Transverse colon (tissue), 4 donors: ENCODE measurements around the gene PRRT4. TPM values are rescaled to one million over a fixed set of nuclear protein-coding genes. Genes with fewer than 3 reads are reported as not detected.

Experiments used
- DNase-seq: peaks from one replicate; pipeline ENCODE4 v3.0.0-alpha.2; 2019
- H3K27ac ChIP-seq, 4 donors: fragments of 200-600 bp; sonication (generic); 2 replicates each; pipeline ENCODE4 v1.5.1; 2016 to 2018; ENCODE audit warnings: inconsistent platforms in 4 of 4
- H3K27me3 ChIP-seq: fragments of 200-600 bp; sonication (generic); 2 replicates; pipeline ENCODE4 v1.5.1; 2017; ENCODE audit warnings: inconsistent platforms
- H3K36me3 ChIP-seq, 4 donors: fragments of 200-600 bp; sonication (generic); 2 replicates each; pipeline ENCODE4 v1.5.1; 2017 to 2019; ENCODE audit warnings: inconsistent platforms in 4 of 4
- H3K4me1 ChIP-seq, 4 donors: fragments of 200-600 bp; sonication (generic); 2 replicates each; pipeline ENCODE4 v1.5.1; 2017 to 2020; ENCODE audit warnings: inconsistent platforms in 4 of 4
- H3K4me3 ChIP-seq, 4 donors: fragments of 200-600 bp; sonication (generic); 1 replicate in 1 of 4; 2 replicates in 3 of 4; pipeline versions ENCODE4 v1.5.1 to v1.6.1; 2017 to 2019; ENCODE audit warnings: inconsistent platforms in 4 of 4
- H3K9me3 ChIP-seq, 2 donors: fragments of 200-600 bp; sonication (generic); 2 replicates each; pipeline ENCODE4 v1.5.1; 2017 to 2019; ENCODE audit warnings: inconsistent platforms in 2 of 2
- EP300 ChIP-seq: sonication (generic); formaldehyde crosslinking; IDR thresholded peaks from one replicate; pipeline ENCODE4 v1.6.1; 2017; ENCODE audit warnings: antibody characterized with exemption, low read depth
- POLR2A ChIP-seq: fragments of 450-650 bp; IDR thresholded peaks from one replicate; pipeline ENCODE4 v1.6.1; 2016; ENCODE audit warnings: antibody characterized with exemption, mild to moderate bottlenecking, moderate library complexity
- POLR2AphosphoS5 ChIP-seq, 3 donors: sonication (generic); formaldehyde crosslinking; IDR thresholded peaks; one replicate each; pipeline ENCODE4 v1.6.1; 2016; ENCODE audit warnings: antibody characterized with exemption in 3 of 3
- WGBS, 2 donors: methylation state at CpG; one replicate each; pipeline ENCODE4 v1.1.5; 2018; ENCODE audit warnings: low coverage in 1 of 2; 5-methylcytosine and 5-hydroxymethylcytosine counted together
- in situ Hi-C, 4 donors: fragments of 200-750 bp; cut with MboI; loops; one replicate each; pipeline versions ENCODE4 v1.15.0 to v1.15.1; 2017; ENCODE audit warnings: low sequenced_read_pairs in 3 of 4, low pct_ligation_motif_present in 1 of 4, low pct_unique_long_range_greater_than_20kb in 1 of 4
- intact Hi-C: fragments of 100-400 bp; cut with DNase I; formaldehyde crosslinking; loops from one replicate; pipeline ENCODE4 v1.15.1; 2023; ENCODE audit warnings: low total_unique reads
- total RNA-seq, 4 donors: library from RNA; depleted of rRNA; stranded (reverse); fragments of >200 nt; gene quantifications; one replicate each; pipeline ENCODE4 v1.1.0, GENCODE V29; 2016
- TF ChIP-seq, protein P1 (sequence below), 5 experiments: fragments of 200-600 bp in 3 of 5; fragments of 450-650 bp in 2 of 5; sonication (generic) in 3 of 5; IDR thresholded peaks; 1 replicate in 2 of 5; 2 replicates in 3 of 5; pipeline ENCODE4 v1.5.1; 2016 to 2017; ENCODE audit warnings: antibody characterized with exemption in 5 of 5, inconsistent platforms in 3 of 5, mild to moderate bottlenecking in 2 of 5, moderate library complexity in 1 of 5

Gene PRRT4
- total RNA-seq, 4 donors from 2014 or later = 0.16 to 0.41 TPM; not detected in 2

DNA sequence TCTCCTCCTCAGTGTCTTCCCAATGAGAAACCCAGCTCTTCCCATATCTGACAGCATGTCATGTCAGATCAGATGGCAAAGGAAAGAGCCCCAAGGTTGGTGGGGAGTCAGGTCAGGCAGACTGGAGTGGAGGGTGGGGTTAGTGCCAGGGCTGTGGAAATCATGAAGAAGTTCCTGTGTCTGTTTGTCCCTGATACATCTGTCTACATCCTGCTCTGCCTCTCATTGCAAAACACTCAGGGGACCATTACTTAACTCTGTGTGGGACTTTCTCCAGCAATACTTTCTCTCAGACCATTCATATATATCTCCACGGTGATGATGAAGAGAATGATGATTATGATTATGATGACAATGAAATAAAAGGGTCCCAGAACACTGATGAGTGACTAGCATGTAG lies 3.3 kb downstream of the PRRT4 start:
- in situ Hi-C loops = no loop called here

DNA sequence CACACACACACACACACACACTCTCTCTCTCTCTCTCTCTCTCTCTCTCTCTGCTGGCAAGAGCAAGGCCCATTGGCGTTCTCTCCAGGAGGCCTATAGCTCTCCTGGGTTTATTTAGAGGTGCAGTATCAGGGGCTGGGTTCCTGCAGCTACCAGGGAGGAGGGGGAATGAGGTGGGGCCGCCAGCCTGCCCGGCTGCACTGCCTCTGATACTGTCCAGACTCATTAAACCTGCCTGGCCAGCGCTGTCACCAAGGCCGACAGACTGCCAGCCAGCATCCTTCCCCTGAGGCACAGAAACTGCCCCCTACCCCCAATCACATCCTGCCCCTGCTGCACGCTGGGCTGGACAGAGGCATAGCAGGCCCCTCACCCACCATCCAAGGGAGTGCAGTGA lies 4.3 kb downstream of the PRRT4 start:
- in situ Hi-C loops (no loop called here), intact Hi-C loops (no loop called here)
- H3K4me3 ChIP-seq = no peak overlapping the region
- TF ChIP-seq EP300 (no peak), POLR2A (no peak), POLR2AphosphoS5 (IDR thresholded peaks at IDR 0.05) (no peak)
- TF ChIP-seq, protein P1, sequence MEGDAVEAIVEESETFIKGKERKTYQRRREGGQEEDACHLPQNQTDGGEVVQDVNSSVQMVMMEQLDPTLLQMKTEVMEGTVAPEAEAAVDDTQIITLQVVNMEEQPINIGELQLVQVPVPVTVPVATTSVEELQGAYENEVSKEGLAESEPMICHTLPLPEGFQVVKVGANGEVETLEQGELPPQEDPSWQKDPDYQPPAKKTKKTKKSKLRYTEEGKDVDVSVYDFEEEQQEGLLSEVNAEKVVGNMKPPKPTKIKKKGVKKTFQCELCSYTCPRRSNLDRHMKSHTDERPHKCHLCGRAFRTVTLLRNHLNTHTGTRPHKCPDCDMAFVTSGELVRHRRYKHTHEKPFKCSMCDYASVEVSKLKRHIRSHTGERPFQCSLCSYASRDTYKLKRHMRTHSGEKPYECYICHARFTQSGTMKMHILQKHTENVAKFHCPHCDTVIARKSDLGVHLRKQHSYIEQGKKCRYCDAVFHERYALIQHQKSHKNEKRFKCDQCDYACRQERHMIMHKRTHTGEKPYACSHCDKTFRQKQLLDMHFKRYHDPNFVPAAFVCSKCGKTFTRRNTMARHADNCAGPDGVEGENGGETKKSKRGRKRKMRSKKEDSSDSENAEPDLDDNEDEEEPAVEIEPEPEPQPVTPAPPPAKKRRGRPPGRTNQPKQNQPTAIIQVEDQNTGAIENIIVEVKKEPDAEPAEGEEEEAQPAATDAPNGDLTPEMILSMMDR (IDR thresholded peaks at IDR 0.05) = no peak
- H3K27ac ChIP-seq = no peak overlapping the region
- peaks cover 0 to 20% (median 17%) of the 10 kb centered on the region in 4 donors for H3K4me1 ChIP-seq
- H3K27me3 ChIP-seq = peaks cover 56% of the 10 kb centered on the region
- DNase-seq = no peak
- 81% methylated on average over 6 of the region's 6 CpGs; no CpG with 5 or more reads in 1 of the 2 donors for WGBS, 2 donors
- H3K36me3 ChIP-seq = no peaks in the 10 kb centered on the region
- H3K9me3 ChIP-seq = no peaks in the 10 kb centered on the region

More for the DNA sequence above, 3.3 kb downstream of the PRRT4 start:
- peaks cover 0 to 17% (median 14%) of the 10 kb centered on the region in 4 donors for H3K4me1 ChIP-seq
- no peaks in the 10 kb centered on the region for H3K36me3 ChIP-seq
- no peak for DNase-seq
- TF ChIP-seq POLR2AphosphoS5 (IDR thresholded peaks at IDR 0.05) (no peak), EP300 (no peak), POLR2A (no peak)
- TF ChIP-seq, protein P1 (IDR thresholded peaks at IDR 0.05) = no peak
- WGBS, 2 donors = 62% methylated on average over 1 of the region's 1 CpG; no CpG with 5 or more reads in 1 of the 2 donors
- no peaks in the 10 kb centered on the region for H3K9me3 ChIP-seq
- peaks cover 56% of the 10 kb centered on the region for H3K27me3 ChIP-seq
- H3K4me3 ChIP-seq = no peak overlapping the region
- intact Hi-C loops = no loop called here
- no peak overlapping the region for H3K27ac ChIP-seq

DNA sequence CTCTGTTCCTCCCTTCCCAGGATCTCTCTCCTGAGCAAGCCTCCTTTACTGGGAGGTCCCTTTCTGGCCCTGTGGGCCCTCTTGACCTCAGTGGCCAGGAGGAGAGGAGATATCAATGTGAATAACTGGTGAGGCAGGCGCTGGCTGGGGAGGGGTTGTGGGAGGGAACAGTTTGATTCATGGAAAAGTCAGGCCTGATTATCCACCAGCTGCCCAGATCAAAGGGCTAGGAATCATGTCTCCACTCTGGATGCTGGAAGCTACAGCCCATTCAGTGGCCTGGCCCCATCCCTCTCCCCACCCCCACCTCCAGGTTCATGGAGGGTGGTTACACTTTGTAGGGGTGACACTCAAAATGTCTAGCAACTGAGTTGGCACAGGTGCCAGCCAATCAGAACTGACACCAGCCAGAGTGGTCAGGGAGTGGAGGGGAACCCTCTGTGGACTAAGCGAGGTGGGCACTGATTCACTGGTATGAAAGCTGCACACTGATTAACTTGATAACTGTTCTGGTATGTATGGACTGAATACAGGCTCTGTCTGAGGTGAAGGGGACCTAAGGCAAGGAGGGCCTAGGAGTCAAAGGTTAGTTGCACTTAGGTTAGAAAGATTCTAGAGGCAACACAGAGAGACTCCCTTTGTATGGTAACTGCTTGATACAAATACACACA lies 4.8 kb downstream of the PRRT4 start:
- no peak for TF ChIP-seq EP300
- TF ChIP-seq POLR2AphosphoS5 (IDR thresholded peaks at IDR 0.05) = no peak
- TF ChIP-seq POLR2A = no peak
- TF ChIP-seq, protein P1 (IDR thresholded peaks at IDR 0.05) = no peak
- WGBS, 2 donors = 92 to 94% methylated on average over 2 of the region's 2 CpGs
- H3K9me3 ChIP-seq = no peaks in the 10 kb centered on the region
- intact Hi-C loops (no loop called here), in situ Hi-C loops (no loop called here)
- peaks cover 55% of the 10 kb centered on the region for H3K27me3 ChIP-seq
- H3K4me1 ChIP-seq = peaks cover 0 to 18% (median 16%) of the 10 kb centered on the region in 4 donors
- H3K27ac ChIP-seq = no peak overlapping the region
- H3K36me3 ChIP-seq = no peaks in the 10 kb centered on the region
- no peak for DNase-seq
- H3K4me3 ChIP-seq = no peak overlapping the region

DNA sequence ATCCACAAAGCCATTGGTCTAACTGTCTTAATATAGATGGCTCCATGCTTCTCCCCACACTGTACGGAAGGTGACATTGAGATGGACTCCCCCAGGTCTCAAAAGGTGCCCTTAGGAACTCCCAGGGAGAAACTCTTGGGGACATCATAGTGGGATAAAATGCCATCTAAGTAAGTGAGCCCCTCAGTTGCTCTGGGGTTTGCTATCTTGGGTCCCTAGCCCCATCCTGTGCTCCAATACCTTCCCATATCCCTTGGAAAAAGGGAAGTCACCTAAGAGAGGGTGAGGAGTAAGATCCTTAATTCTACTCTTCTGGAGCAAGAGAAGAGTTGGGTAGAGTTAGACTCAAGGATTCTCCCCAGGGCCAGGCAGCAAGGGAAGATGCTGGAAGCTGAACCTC lies 7.9 kb downstream of the PRRT4 start:
- intact Hi-C loops = no loop called here
- Histone ChIP-seq H3K36me3 (no peaks in the 10 kb centered on the region), H3K4me3 (no peak overlapping the region), H3K4me1 (peaks cover 0 to 10% (median 9%) of the 10 kb centered on the region in 4 donors), H3K27ac (no peak overlapping the region), H3K27me3 (peaks cover 55% of the 10 kb centered on the region), H3K9me3 (no peaks in the 10 kb centered on the region)
- TF ChIP-seq, protein P1 (IDR thresholded peaks at IDR 0.05) = no peak
- DNase-seq = no peak
- in situ Hi-C loops = no loop called here
- WGBS, 2 donors = 94% methylated on average over 1 of the region's 1 CpG; no CpG with 5 or more reads in 1 of the 2 donors
